ENCODE measurements around the gene ILRUN.
"Not testable (repeated sequence)": the region's sequence is repeated elsewhere in the genome, so short reads cannot be mapped to it uniquely, and the experiment has no call there.

Gene ILRUN

GRCh38 chr6:34684364-34684763, 12.2 kb downstream of the ILRUN start:
- Mint-ChIP-seq H3K36me3 (peaks cover 15 to 27% of the 10 kb centered on the region in 2 donors), H3K4me3 (no peak overlapping the region), H3K9me3 (no peaks in the 10 kb centered on the region), H3K4me1 (peaks cover 27 to 51% of the 10 kb centered on the region in 2 donors), H3K27me3 (no peaks in the 10 kb centered on the region), H3K27ac (no peak overlapping the region)
- no peak for DNase-seq
- no peak for ATAC-seq (replicated peaks)

DNA sequence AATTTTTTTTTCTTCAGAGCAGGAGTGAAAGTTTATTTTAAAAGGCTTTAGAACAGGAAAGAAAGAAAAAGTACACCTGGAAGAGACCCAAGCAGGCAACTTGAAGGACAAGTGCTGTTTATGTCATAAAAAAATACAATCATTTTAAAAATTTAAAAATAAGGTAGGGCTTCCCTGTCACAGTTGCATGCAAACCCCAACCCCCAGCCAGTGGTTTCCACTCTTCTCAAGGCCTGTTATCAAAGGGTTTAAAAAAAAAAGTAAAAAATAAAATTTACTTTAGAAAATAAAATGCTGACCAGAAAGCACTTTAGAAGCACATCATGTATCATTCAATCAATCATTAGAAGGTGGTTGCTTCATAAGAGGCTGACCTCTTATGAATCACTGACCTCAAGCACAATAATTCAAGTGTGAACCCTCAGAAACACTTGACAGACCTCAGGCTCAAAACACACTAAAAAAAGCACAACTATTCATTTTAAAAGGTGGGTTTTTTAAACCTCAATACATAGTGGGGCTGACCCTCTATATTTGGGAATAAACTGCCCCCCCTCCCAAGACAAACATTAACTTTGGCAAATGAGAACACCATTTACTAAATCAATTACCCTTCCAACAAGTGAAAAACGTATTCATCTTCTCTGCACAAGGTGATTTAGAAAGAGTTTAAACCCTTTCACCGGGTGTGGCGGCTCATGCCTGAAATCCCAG, 15.6 kb downstream of the ILRUN start:
- H3K36me3 Mint-ChIP-seq, result peaks cover 11 to 13% of the 10 kb centered on the region in 2 donors
- H3K4me1 Mint-ChIP-seq, result peaks cover 23 to 55% of the 10 kb centered on the region in 2 donors
- H3K27me3 Mint-ChIP-seq, result no peaks in the 10 kb centered on the region
- H3K27ac Mint-ChIP-seq, result peak overlapping the region; percentile 37
- ATAC-seq (replicated peaks) (peak; percentile 83 to 84), DNase-seq (no peak)
- H3K4me3 Mint-ChIP-seq, result peak overlapping the region in 1 of 2 donors; percentile 20
- H3K9me3 Mint-ChIP-seq, result no peaks in the 10 kb centered on the region

GRCh38 chr6:34680313-34680712, 16.3 kb downstream of the ILRUN start:
- DNase-seq; ATAC-seq (replicated peaks); H3K9me3 Mint-ChIP-seq; H3K4me3 Mint-ChIP-seq; H3K27me3 Mint-ChIP-seq: not testable (repeated sequence)
- peak overlapping the region; percentile 51 for H3K27ac Mint-ChIP-seq
- H3K36me3 Mint-ChIP-seq, result peaks cover 9 to 16% of the 10 kb centered on the region in 2 donors
- H3K4me1 Mint-ChIP-seq, result peaks cover 25 to 55% of the 10 kb centered on the region in 2 donors

- Mint-ChIP-seq H3K4me3 (no peak overlapping the region), H3K4me1 (peaks cover 25 to 55% of the 10 kb centered on the region in 2 donors), H3K27ac (peak overlapping the region; percentile 59), H3K36me3 (peaks cover 9 to 16% of the 10 kb centered on the region in 2 donors), H3K9me3 (no peaks in the 10 kb centered on the region), H3K27me3 (no peaks in the 10 kb centered on the region)
- ATAC-seq (replicated peaks), result no peak
- DNase-seq, result no peak
Observed at GRCh38 chr6:34679552-34680253, 16.9 kb downstream of the ILRUN start.

GRCh38 chr6:34676140-34676539, 20.4 kb downstream of the ILRUN start:
- no peak for DNase-seq
- ATAC-seq (replicated peaks), result no peak
- H3K36me3 Mint-ChIP-seq, result peaks cover 8 to 14% of the 10 kb centered on the region in 2 donors
- peak overlapping the region; percentile 92 for H3K27ac Mint-ChIP-seq
- no peak overlapping the region for H3K4me3 Mint-ChIP-seq
- H3K4me1 Mint-ChIP-seq, result peaks cover 32 to 67% of the 10 kb centered on the region in 2 donors
- no peaks in the 10 kb centered on the region for H3K27me3 Mint-ChIP-seq
- H3K9me3 Mint-ChIP-seq, result no peaks in the 10 kb centered on the region

- peaks cover 34 to 70% of the 10 kb centered on the region in 2 donors for H3K4me1 Mint-ChIP-seq
- H3K36me3 Mint-ChIP-seq, result peaks cover 13 to 18% of the 10 kb centered on the region in 2 donors
- DNase-seq (peak; percentile 24), ATAC-seq (replicated peaks) (peak; percentile 11 to 20)
- H3K9me3 Mint-ChIP-seq, H3K27me3 Mint-ChIP-seq: not testable (repeated sequence)
- peak overlapping the region; percentile 45 to 70 for H3K4me3 Mint-ChIP-seq
- H3K27ac Mint-ChIP-seq, result peak overlapping the region; percentile 89
Observed at GRCh38 chr6:34674930-34675329, 21.6 kb downstream of the ILRUN start.

DNA sequence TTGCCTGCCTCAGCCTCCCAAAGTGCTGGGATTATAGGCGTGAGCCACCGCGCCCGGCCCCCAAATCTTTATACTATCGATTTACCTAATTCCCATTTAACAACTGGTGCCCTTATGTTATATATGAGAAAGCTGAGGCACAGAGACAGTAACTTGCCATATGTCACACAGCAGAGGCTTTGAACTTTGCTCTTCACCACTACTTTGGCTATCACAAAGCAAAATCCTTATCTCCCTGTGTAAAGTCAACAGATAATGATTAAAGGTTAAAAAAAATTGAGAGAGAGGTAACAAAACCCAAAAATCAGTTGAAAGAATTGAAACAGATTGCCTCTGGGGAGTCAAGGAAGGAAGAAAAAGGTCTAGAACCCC, 22.3 kb downstream of the ILRUN start:
- Mint-ChIP-seq H3K27ac (peak overlapping the region; percentile 89), H3K27me3 (no peaks in the 10 kb centered on the region), H3K9me3 (no peaks in the 10 kb centered on the region), H3K4me1 (peaks cover 31 to 65% of the 10 kb centered on the region in 2 donors), H3K4me3 (peak overlapping the region; percentile 41 to 73), H3K36me3 (peaks cover 13 to 19% of the 10 kb centered on the region in 2 donors)
- ATAC-seq (replicated peaks) (no peak), DNase-seq (no peak)

GRCh38 chr6:34673064-34673463, 23.5 kb downstream of the ILRUN start:
- peak overlapping the region; percentile 68 to 73 for H3K4me3 Mint-ChIP-seq
- peaks cover 10 to 15% of the 10 kb centered on the region in 2 donors for H3K36me3 Mint-ChIP-seq
- peak overlapping the region; percentile 89 for H3K27ac Mint-ChIP-seq
- ATAC-seq (replicated peaks) (no peak), DNase-seq (no peak)
- peaks cover 29 to 68% of the 10 kb centered on the region in 2 donors for H3K4me1 Mint-ChIP-seq
- no peaks in the 10 kb centered on the region for H3K27me3 Mint-ChIP-seq
- no peaks in the 10 kb centered on the region for H3K9me3 Mint-ChIP-seq

- Mint-ChIP-seq H3K4me3 (peak overlapping the region; percentile 70 to 73), H3K27ac (peak overlapping the region; percentile 89), H3K27me3 (no peaks in the 10 kb centered on the region), H3K9me3 (no peaks in the 10 kb centered on the region), H3K36me3 (peaks cover 10 to 15% of the 10 kb centered on the region in 2 donors), H3K4me1 (peaks cover 31 to 73% of the 10 kb centered on the region in 2 donors)
- DNase-seq (no peak), ATAC-seq (replicated peaks) (no peak)
Observed at GRCh38 chr6:34672657-34673043, 23.9 kb downstream of the ILRUN start.

DNA sequence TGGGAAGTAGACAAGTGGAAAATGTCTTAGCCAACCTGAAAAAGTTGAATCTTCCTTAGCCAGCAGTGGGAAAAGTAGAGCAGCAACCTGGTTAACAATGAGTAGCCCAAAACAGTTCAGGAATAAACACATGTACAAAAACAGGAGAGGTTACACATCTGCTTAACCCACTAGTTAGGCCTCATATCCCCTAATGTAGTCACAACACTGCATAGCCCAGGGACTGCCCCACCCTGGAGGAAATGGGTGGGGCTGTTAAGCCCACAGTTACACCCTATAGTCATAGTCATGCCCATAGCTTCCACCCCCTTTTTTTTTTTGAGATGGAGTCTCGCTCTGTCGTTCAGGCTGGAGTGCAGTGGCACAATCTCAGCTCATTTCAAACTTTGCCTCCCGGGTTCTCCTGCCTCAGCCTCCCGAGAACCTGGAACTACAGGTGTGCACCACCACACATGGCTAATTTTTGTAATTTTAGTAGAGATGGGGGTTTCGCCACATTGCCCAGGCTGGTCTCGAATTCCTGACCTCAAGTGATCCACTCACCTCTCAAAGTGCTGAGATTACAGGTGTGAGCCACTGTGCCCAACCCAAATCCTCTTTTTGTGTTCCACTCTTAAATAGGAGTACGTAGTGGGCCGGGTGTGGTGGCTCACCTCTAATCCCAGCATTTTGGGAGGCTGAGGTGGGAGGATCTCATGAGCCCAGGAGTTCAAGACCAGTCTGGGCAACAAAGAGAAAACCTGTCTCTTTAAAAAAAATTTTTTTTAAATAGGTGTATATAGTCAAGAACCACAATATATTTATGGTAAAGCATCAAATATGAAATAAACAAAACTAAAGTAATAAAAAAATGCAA, 24.5 kb downstream of the ILRUN start:
- Mint-ChIP-seq H3K4me3 (peak overlapping the region; percentile 70 to 73), H3K27ac (peak overlapping the region; percentile 89), H3K27me3 (no peaks in the 10 kb centered on the region), H3K9me3 (no peaks in the 10 kb centered on the region), H3K36me3 (peaks cover 9 to 15% of the 10 kb centered on the region in 2 donors), H3K4me1 (peaks cover 34 to 78% of the 10 kb centered on the region in 2 donors)
- peak; percentile 98 for ATAC-seq (replicated peaks)
- peak; percentile 76 for DNase-seq

DNA sequence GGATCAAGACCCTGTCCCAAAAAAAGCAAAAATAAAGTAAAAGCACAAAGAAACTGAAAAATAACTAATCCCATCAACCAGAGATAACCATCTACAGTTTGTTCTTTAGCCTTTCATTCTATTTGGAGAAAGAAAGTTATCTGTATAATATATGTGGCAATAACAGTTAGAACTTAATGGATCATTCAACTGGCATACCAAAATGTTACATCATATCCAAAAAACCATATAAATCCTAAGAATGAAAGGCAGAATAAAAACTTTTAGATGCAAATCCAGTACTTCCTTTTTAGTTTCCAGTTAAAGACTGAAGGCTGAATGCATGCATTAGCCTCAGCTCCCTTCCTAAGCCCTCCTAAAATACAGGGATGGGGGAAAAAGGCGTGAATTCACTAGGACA, 25.2 kb downstream of the ILRUN start:
- ATAC-seq (replicated peaks) (no peak), DNase-seq (no peak)
- no peaks in the 10 kb centered on the region for H3K9me3 Mint-ChIP-seq

GRCh38 chr6:34668799-34669198, 27.8 kb downstream of the ILRUN start:
- DNase-seq; H3K9me3 Mint-ChIP-seq; ATAC-seq (replicated peaks); H3K27ac Mint-ChIP-seq; H3K4me3 Mint-ChIP-seq; H3K27me3 Mint-ChIP-seq: not testable (repeated sequence)
- Mint-ChIP-seq H3K4me1 (peaks cover 26 to 75% of the 10 kb centered on the region in 2 donors), H3K36me3 (peaks cover 7 to 12% of the 10 kb centered on the region in 2 donors)

More for the DNA sequence above, 25.2 kb downstream of the ILRUN start:
- H3K27me3 Mint-ChIP-seq, result no peaks in the 10 kb centered on the region
- peak overlapping the region; percentile 89 for H3K27ac Mint-ChIP-seq
- peaks cover 7 to 15% of the 10 kb centered on the region in 2 donors for H3K36me3 Mint-ChIP-seq
- H3K4me3 Mint-ChIP-seq, result peak overlapping the region; percentile 28 to 44
- H3K4me1 Mint-ChIP-seq, result peaks cover 34 to 78% of the 10 kb centered on the region in 2 donors

DNA sequence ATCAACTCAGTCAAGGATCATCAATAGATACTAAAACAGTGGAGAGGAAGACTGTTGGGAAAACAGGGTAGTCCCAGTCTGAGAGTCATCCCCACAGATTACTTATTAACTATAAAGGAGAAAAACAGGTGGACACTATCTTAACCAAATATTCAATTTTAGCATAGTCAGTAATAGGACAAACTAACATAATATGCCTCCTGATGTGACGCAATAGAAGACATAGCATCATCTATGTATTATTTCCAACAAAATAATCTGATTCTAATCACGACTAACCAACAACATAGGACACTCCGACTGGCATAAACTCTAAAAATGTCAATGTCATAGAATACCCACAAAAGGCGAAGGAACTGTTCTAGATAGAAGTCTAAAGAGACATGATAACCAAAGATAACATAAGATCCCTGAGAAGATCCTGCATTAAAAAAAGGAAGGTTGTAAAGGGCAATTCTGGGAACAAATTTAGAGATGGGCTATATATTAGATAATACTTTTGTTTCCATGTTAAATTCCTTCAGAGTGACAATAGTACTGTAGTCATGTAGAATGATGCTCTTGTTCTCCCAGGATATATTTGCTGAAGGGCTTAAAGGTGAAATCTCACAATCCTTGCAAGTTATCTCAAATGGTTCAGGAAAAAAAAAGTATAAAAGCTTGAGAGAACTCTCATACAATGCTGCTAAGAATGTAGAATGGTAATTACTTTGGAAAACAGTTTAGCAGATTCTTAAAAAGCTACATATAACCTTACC, 28.9 kb downstream of the ILRUN start:
- H3K27ac Mint-ChIP-seq, result no peak overlapping the region
- H3K9me3 Mint-ChIP-seq, result no peaks in the 10 kb centered on the region
- ATAC-seq (replicated peaks) (no peak), DNase-seq (no peak)
- H3K27me3 Mint-ChIP-seq, result no peaks in the 10 kb centered on the region
- peaks cover 6 to 12% of the 10 kb centered on the region in 2 donors for H3K36me3 Mint-ChIP-seq
- H3K4me1 Mint-ChIP-seq, result peaks cover 25 to 72% of the 10 kb centered on the region in 2 donors
- H3K4me3 Mint-ChIP-seq, result no peak overlapping the region

All from stimulated activated naive B cell treated with anti-CD40 and anti-IgM and Interleukin-4, amounts not matched to agents 10 μg/mL and 1 μg/mL and 100 μg/mL, for 72 hours (primary cell).